NCI-H2029 (cell line): ENCODE results near the gene CENPC.
"Not testable (repeated sequence)": the region's sequence is repeated elsewhere in the genome, so short reads cannot be mapped to it uniquely, and the experiment has no call there.

Experiments
- DNase-seq: peaks from one replicate; lab custom pipeline; 2025; lab: John Stamatoyannopoulos, UW

The CENPC gene

DNA sequence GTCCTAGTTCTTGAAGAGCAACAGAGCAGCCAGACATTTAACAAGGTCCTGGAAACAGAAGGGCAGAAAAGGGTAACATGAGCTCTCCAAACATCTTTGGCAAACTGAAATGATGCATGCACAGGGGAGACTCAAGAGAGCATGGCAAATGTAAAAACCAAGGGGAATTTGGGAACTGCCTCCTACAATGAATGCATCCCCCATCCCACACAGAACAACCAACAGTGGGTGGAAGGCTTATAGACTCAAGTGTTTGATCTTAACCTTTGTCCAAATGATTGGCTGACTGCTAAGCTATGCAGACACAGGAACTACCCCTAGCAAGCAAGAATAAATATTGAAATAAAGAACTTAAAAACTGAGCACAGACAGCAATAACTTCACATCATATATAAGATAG lies 74.4 kb downstream of the CENPC start:
- DNase-seq = no peak

DNA sequence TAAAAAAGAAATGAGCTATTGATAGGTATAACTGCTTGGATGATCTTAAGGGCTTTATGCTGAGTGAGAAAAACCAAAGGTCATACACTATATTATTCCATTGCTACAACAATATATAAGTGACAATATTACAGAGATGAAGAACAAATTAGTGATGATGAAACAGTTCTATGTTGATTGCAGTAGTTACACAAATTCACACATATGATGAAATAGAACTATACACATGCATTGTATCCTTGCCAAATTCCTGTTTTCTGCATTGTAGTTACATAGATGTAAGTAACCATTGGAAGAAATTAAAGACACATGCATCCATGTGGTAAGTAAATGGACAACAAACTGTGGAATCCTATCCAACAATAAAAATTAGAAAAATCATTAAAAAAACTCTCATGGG lies 76.5 kb downstream of the CENPC start:
- no peak for DNase-seq

DNA sequence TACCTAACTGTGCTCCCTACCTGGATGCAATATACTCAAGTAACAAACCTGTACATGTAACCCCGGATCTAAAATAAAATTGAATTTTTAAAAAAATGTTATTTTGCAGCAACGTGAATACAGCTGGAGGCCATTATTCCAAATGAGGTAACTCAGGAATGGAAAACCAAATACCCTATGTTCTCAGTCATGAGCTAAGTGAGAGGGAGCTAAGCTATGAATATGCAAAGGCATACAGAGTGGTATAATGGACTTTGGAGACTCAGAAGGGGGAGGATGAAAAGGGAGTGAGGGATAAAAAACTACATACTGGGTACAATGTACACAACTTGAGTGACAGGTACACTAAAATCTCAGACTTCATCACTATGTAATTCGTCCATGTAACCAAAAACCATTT lies 78.6 kb downstream of the CENPC start:
- no peak for DNase-seq

DNA sequence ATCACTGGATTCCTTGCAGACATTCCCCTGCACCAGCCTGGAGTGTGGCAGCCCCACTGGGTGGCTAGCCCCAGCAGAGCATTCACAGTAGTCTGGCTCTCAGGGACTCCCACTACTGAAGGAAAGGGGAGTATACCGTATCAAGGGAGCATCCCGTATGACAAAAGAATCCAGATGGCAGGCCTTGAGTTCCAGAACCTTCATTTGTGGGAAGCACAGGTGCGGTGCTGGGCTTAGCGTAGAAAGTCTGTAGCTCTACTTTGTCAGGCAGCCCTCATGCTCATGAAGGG lies 79.6 kb downstream of the CENPC start:
- no peak for DNase-seq

DNA sequence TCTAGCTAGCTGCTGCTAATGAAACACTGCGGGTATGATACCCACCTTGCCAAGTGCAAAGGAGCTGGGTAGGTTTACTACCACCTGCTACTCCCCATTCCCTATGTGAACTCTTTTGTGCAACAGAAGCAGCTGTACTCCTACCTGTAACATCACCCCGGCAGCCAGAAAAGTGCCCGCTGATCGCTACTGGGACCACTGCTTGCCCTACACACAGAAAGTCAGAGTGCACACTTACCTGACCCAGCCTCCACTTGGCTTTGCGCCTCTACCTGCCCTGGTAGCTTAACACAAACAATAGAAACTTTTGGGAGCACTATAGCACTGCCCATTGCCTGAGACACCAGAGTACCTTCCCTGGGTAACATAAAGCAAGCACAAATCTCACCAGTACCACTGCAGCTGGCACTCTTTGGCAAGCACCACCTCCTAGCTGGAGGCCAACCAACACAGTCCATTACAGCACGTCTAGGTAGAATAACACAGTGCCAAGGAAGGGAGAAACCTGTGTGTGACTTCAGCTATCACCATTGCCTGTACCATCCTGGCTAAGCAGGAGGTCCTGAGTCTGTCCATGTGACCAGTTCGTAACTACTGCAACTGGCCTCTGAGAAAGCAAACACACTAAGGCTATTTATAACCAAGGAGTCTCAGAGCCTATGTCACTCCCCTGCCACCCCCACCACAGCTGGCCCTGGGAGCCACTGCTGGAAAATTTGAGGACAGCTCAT lies 80.1 kb downstream of the CENPC start:
- no peak for DNase-seq

DNA sequence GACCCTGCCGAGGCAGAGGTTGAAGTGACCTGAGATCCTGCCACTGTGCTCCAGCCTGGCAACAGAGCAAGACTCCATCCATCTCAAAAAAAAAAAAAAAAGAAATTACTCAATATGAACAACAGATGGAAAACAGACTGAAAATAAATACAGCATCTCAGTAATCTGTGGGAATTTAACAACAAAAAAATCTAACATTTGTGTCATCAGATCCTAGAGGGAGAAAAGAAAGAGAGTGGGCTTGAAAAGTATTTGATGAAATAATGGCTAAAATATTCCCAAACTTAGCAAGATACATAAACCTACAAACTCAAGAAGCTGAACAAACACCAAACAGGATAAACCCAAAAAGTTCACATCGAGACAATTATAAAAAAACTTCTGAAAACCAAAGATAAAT lies 84.7 kb downstream of the CENPC start:
- DNase-seq = no peak

DNA sequence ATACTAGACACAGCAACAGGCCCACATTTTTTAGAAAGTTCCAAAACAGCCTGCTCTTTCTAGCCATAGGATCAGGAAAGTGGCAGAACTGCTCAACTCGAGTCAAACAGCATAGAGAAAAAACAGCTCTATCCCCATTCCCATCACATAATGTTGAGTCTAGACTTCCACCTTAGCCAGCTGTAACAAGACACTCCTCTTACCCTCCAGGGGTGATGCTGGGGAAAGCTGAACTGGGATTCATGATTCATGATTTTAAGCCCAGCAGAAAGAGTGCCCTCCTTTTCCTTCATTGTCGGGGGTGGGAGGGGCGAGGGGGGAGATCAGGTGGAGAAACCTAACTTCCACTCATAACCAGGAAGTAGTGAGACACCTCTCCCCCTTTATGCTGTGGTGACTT lies 86.1 kb downstream of the CENPC start:
- DNase-seq = no peak

DNA sequence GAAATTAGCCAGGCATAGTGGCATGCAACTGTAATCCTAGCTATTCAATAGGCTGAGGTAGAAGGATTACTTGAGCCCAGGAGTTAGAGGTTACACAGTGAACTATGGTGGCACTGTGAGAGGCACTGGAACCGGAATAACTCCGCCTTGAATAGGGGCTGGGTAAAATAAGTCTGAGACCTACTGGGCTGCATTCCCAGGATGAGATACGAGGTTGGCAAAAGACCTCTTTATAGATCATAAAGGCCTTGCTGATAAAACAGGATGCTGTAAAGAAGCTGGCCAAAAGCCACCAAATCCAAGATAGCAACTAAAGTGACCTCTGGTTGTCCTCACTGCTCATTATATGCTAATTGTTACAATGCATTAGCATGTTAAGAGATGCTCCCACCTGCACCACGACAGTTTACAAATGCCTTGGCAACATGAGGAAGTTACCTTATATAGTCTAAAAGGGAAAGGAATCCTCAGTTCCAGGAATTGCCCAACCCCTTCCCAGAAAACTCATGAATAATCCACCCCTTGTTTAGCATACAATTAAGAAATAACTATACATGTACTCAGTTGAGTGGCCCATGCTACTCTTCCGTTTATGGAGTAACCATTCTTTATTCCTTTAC lies 88.6 kb downstream of the CENPC start:
- DNase-seq = no peak

DNA sequence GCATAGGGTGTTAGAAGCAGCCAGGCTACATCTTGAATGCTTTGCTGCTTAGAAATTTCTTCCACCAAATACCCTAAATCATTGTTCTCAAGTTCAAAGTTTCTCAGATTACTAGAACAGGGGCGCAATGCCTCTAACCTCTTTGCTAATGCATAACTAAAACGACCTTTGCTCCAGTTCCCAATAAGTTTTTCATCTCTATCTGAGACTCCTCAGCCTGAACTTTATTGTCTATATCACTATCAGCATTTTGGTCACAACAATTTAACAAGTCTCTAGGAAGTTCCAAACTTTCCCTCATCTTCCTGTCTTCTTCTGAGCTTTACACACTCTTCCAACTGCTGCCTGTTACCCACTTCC lies 92.5 kb downstream of the CENPC start:
- not testable (repeated sequence) for DNase-seq

DNA sequence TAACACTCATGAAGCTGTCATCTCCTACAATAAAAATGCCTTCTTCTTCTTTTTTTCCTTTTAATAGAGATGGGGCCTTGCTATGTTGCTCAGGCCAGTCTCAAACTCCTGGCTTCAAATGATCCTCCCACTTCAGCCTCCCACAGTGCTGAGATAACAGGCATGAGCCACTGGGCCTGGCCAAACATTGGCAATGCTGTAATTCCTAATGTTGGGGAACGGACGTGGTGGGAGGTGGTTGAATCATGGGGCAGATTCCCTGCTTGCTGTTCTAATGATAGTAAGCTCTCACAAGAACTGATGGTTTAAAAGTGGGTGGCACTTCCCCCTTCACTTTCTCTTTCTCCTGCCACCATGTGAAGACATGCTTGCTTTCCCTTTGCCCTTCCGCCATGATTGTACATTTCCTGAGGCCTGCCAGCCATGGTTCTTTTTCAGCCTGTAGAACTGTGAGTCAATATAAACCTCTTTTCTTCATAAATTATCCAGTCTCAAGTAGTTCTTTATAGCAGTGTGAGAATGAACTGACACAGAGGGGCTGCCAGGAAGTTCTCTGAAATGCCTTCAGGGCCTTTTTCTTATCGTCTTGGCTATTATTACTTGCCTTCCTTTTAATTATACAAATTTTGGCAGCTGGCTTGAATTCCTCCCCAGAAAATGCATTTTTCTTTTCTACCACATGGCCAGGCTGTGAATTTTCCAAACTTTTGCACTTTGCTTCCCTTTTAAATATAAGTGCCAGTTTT lies 93.0 kb downstream of the CENPC start:
- DNase-seq = no peak

DNA sequence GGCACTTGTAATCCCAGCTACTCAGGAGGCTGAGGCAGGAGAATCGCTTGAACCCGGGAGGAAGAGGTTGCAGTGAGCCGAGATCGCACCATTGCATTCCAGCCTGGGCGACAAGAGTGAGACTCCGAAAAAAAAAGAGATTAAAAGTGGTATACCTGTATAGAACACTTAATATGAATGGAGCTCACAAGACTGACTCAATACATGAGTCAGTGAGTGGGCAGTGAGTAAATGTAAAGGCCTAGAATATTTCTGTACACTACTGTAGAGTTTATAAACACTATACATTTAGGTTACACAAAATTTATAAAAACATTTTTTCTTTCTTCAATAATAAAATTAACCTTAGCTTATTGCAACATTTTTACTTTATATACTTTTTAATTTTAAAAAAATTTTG lies 93.8 kb downstream of the CENPC start:
- DNase-seq = no peak

DNA sequence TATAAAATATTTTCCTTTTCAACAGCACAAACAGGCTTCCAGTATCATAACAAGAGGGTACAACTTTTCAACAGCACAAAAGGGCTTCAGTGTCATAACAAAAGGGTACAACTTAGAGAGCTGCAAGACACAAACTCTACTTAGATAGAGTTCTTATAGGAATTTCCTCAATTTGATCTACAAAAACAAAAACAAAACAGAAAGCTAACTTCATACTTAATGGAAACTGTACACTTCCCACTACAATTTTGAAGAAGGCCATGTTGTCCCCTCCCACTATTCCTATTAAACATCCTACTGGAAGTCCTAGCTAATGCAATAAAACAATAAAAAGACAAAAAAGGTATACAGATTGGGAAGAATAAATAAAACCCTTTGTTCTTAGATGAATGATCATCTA lies 96.7 kb downstream of the CENPC start:
- DNase-seq = no peak

DNA sequence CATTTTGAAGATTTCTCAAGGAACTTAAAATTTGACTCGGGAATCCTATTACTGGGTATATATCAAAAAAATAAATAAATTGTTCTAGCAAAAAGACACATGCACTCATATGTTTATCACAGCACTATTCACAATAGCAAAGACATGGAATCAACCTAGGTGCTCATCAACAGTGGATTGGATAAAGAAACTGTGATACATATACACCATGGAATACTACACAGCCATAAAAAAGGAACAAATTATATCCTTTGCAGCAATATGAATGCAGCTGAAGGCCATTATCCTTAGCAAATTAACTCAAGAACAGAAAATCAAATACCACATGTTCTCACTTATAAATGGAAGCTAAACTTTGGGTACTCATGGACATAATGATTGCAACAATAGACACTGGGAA lies 97.4 kb downstream of the CENPC start:
- no peak for DNase-seq

DNA sequence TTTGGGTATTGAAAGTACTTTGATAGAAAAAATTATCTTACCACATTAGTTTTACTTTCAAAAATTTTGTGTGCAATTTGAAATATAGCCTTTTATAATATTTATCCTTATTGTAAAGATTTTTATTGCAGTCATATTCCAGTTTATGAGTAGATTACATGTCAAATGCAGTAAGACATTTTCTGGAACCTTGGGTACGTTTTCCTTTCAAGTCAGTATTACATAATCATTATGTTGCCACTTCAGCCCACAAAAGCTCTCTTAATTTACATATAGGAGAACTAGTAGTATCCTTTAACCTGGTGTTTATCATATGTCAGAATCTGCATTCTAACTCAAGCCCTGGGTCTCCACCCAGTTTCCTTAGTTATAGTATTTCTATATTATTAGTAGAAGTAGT lies 98.5 kb downstream of the CENPC start:
- no peak for DNase-seq

DNA sequence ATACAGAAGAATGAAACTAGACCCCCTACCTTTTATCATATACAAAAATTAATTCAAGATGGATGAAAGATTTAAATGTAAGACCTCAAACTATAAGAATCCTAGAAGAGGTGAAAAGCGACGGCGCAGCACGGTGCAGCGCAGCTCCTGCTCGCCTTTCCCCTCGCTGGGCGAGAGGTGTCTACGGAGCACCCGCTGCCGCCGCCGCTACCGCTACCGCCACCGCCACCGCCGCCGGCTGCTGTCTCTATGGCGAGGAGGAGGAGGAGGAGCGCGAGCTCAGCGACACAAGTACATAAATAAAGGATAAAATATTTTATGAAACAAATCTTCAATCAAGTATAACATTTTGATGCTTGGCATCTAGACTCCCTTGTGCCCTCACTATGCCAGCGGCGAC lies 99.4 kb downstream of the CENPC start:
- DNase-seq = not testable (repeated sequence)

DNA sequence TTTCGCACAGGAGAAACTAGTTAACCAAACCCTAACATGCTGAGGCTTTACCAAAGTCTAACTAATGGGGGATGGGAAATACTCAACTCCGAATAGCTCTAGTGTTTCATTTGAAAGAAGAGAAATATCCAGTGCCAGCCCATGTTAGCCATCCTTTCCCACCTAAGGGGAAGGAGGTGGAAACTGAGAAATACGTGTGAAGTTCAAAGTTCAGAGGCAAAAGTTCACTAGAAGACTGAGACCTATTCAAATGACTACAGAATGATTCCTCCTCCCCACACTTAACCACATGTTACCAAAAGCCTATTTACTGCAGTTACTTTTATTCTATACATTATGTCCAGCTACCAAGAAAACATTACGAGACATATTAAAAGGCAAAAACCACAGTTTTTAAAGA lies 106.3 kb downstream of the CENPC start:
- no peak for DNase-seq

DNA sequence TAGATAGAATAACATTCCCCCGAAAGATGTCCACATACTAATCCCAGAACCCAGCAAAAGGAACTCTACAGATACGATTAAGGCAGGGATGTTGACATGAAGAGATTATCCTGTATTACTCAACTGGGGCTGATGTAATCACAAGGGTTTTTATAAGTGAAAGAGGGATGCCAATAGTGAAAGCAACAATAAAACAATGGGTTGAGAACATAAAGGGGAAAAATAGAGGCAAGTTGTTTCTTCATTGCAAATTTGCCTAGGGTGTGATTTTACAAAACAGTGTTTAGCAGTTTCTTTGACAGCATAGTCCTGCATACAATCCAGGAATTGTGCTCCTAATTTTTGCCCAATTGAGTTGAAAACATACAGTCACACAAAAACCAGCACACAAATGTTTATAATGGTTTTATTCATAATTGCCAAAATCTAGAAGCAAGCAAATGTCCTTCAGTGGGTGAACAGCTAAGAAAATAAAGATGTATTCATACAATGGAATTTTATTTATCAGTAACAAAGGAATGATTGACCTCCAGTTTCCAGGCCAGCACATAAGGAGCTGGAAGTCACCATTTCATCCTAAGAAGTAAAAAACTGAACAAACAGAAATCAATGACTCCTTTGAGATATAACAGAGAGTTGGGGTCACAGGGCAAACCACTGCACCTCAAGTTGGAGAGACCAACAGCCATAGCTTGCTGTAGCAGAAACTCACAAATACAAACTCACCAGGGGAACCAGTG lies 107.2 kb downstream of the CENPC start:
- no peak for DNase-seq

DNA sequence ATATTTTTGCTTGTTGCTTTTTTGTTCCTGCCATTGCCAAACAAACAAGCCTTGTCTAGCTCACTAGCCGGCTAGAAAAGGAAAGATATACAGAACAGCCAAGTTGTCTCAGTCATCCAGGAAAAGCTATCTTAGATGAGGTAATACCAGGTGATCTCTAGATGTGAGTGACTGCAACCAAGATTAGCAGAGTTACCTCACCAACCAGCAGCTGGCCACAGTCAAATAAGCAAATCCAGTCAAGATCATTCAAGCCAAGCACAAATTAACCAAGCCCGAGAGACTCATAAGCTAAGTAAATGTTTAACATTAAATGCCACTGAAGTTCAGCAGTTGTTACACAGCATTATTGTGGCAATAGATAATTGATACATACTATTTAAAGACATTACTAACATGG lies 108.6 kb downstream of the CENPC start:
- no peak for DNase-seq

DNA sequence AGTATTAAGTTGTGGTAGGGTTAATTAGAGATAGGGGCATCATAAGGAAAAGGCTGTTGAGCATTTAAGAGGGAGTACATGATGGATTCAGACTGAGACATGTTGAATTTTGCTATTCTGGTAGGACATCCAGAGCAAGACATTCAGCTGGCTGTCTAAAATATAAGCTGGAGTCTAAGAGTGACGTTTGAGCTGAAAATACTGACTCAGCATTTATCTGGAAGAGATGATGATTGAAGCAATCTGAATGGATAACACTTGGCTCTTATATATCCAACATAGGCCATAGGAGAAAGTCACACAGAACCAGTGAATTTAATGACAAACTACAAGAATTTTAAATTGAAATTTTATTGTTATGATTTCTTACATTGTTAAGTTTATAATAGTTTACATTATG lies 114.3 kb downstream of the CENPC start:
- no peak for DNase-seq

DNA sequence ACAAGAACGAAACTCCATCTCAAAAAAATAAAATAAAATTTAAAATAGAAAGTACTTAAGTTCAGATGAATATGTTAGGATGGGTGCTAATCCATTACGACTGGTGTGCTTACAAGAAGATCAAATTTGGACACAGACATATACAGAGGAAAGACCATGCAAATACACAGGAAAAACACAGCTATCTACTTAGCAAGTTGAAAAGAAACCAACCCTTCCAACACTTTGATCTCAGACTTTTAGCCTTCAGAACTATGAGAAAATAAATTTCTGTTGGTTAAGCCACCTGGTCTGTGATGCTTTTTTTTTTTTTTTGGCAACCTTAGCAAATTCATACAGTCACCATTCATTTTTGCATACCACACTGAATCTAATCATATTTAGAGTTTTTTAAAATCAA lies 116.5 kb downstream of the CENPC start:
- no peak for DNase-seq
